NCI-H2171 treated with DMSO at 0.1 percent for 48 hours (cell line): ENCODE results near the gene CCL11.

ENCODE experiments used
- DNase-seq: peaks from one replicate; lab custom pipeline; 2025; lab: John Stamatoyannopoulos, UW

Gene CCL11

GRCh38 chr17:34257299-34257985 is 28.1 kb upstream of the CCL11 start:
- DNase-seq, result no peak

DNA sequence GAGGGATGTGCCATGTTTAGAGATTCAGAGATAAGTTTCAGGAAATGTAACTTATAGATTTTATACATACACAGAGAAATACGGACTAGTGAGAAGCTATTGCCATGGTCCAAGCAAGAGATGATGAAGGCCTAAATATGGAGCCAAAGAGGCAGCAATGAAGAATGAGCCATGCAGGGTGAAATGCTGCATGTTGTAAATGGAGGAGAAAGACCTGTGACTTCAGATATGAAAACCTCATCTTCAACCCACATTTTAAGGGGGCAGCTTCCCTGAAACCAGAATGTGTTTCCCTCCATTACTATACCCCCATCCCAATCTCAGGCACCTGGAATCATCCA is 27.6 kb upstream of the CCL11 start:
- DNase-seq, result no peak

DNA sequence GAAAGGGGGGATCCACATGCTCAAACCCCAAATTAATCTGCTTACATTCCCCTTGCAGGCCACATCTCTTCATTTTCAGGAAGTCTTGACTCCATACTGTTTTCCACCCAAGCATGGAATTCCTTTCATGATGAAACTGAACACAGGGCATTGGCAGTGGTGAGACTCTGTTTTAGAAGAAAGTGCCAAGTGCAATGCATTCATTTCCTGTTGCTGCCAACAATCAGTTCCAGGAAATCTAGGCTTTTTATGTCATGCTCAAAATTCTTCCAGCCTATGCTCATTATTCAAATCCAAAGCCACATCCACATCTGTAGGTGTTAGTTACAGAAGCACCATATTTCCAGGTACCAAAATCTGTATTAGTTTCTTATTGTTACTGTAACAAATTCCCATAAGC is 26.4 kb upstream of the CCL11 start:
- DNase-seq, result no peak

DNA sequence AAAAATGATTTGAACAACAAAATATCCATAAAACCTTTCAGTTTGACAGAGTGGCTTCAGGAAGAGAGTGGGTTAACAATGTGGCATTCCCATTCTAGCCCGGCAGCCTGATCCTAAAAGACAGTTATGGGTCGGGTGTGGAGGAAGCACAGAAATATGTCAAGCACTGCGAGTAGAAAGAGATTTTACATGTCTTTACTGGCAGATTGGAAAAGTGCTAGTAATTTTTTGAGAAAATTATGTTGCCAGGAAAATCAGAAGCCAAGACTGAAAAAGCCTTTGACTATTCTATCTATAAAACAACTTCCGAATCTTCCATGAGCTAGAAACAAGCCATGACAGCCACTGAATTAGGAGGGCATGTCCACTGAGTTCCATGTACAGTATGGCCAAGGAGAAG is 24.7 kb upstream of the CCL11 start:
- DNase-seq, result no peak

DNA sequence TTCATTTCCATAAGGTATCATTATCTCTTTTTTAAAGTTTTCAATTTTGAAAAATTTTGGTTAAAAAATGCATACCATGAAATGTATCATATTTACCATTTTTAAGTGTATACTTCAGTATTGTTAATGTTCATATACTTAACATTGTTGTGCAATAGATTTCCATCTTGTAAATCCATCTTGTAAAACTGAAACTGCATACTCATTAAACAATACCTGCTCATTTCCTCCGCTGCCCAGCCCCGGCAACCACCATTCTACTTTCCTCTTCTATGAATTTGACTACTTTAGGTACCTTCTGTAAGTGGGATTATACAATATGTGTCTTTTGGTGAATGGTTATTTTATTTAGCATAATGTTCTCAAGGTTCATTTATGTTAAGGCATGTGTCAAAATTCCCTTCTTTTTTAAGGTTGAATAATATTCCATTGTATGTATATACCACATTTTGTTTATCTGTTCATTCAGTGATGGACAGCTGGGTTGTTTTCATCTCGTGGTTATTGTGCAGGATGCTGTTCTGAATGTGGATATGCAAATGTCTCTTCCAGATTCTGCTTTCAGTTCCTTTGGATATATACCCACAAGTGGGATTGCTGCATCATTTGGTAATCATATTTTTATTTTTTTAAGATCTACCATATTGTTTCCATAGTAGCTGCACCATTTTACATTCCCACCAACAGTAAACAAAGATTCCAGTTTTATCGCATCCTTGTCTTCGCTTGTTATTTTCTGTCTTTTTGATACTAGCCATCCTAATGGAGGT is 23.8 kb upstream of the CCL11 start:
- no peak for DNase-seq

GRCh38 chr17:34265711-34266110 is 19.8 kb upstream of the CCL11 start:
- DNase-seq, result no peak

GRCh38 chr17:34269969-34270368 is 15.6 kb upstream of the CCL11 start, which contains the start of gene CCL7:
Gene CCL7 (plus strand): TSS chr17:34270221. CDS start chr17:34270291, 70 bp downstream.
- DNase-seq, result no peak

- peak; percentile 79 for DNase-seq
These were observed 9.7 kb upstream of the CCL11 start for GRCh38 chr17:34275881-34276280.

DNA sequence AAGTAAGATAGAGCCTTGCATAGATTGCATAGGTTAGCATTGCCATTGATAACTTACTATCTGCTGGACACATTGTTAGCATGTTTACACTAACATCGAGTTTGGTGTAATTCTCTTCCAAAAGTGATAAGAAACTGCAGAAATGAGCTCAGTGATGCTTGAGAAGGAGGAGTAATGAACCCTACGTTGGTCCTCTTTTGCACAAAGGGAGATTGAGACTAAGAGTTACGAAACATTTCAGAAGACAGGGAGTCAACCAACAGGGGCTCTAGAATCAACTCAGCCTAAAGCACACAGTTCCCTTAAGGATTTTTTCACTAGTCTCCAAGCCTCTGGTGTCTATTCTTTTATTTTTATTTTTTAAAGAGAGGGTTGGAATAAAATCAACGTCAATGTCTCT is 8.7 kb upstream of the CCL11 start:
- DNase-seq, result no peak

DNA sequence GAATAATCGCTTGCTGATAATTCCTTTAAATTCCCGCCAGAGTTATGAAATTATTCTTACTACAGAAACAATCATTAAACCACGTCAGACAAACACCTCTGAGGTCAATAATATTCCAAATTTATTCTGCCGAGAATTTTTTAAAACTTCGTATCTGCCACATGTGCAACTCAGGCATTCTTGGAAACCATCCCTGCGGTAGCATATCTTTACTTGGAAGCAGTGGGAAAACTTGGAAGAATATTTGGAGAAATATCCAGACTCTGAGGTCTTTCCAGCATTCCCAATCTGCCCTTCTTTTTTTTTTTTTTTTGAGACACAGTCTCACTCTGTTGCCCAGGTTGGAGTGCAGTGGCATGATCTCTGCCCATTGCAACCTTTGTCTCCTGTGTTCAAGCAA is 2.0 kb upstream of the CCL11 start:
- DNase-seq, result no peak

GRCh38 chr17:34287875-34288274 is 2.3 kb downstream of the CCL11 start:
- DNase-seq, result no peak

GRCh38 chr17:34290586-34290985 is 5.0 kb downstream of the CCL11 start:
- no peak for DNase-seq

DNA sequence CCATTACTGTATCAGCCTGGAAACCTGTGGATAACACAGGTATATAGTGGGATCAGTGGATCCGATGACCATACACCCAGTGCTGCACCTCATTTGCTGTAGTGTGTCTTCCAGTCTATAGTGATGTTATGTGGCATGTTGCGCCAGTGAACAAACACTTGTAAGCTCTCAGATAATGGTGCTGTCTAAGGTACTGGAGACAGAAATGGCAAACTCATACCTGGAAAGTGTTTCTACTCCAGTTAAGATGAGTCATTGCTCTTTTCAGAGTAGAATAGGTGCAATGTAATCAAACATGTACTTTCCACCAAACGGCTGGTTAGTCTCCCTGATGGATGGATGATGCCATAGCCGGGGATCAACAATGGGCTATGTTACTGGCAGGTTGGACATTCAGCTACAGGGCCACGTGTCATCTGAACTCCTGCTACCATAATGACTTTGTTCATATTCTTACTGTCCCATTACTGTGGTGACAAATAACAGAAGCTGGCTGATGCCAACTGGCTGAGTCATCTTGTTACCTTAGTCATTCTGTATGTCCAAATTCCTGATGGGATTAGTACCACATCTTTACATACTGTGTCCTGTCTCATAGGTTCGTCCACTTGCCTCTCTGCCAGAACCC is 6.3 kb downstream of the CCL11 start:
- DNase-seq, result no peak

- DNase-seq, result no peak
These were observed 13.5 kb downstream of the CCL11 start for GRCh38 chr17:34299027-34299426.

DNA sequence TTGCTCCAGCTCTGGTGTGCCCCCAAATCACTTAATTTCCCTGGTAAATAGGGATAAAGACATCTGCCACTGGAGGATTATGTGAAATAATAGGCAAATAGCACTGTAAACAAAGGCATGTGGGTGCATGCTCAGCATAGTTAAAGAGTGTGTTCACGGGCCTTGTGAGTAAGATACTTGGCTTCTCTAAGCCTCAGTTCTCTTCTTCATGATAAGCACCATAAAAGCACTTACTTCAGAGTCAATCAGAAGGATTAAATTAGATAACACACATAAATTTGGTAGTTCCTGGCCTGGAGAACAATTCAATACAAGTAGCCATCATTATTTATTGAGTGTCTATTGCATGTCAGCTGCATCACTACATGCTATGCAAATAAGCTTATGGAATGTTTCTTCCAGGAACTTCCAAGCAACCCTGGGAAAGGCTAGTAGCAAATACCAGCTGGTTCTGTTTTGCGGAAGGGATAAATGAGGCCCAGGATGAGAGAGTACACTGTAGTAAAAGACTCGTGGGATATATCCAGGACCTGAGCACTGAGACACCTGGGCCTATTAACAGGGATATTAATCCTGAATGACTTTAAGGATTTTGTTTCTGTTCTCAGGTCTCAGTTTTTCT is 14.5 kb downstream of the CCL11 start:
- DNase-seq, result peak; percentile 27

DNA sequence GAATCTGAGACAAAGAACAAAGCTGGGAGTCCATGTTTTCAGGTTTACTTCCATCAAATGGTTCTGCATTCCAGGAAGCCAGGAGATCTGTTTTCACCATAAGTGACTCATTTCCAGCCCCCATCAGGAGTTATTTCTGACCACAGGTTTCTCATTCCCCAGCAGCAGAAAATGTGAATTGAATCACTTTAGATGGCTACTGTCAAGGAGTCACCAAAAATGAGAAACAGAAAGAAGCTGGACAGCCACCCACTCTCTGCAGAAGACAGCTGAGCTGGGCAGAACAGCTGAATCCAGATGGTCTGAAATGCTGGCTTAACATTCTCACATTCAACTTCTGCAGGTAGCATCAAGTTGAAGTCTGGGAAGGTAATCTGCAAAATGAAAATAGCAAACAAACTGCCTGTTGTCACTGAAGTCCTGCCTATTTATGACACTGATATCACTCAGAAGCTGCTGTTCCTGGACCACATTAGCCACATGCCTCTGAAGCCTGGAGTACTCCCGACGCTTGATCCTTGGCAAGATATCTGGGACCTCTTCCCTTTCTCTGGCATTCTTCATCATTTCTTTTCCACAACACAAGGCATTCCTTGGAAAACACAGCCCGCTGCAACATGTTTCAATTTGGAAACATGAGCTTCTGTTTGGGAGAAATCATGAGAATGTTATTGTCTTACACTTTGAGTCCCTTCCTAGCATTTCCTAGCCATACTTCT is 15.3 kb downstream of the CCL11 start:
- no peak for DNase-seq

DNA sequence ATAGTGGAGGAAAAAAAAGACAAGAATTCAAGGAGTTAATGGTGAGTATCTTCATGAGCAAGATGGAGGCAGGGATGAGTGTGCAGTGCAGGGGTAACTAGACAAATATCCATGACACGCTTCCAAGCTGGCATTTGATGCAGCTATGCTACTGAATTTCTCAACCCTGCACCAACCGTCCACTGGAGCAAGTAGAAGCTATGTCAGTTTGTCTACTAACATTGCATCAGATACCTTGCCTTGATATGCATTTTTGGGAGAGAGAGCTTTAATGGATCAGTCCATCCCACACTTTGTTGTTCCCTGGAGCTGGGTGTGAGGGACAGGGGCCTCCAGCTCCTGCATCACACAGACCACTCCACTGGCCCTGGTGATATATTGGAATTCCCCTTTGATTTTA is 16.4 kb downstream of the CCL11 start:
- no peak for DNase-seq

GRCh38 chr17:34302636-34303035 is 17.1 kb downstream of the CCL11 start:
- DNase-seq, result no peak

DNA sequence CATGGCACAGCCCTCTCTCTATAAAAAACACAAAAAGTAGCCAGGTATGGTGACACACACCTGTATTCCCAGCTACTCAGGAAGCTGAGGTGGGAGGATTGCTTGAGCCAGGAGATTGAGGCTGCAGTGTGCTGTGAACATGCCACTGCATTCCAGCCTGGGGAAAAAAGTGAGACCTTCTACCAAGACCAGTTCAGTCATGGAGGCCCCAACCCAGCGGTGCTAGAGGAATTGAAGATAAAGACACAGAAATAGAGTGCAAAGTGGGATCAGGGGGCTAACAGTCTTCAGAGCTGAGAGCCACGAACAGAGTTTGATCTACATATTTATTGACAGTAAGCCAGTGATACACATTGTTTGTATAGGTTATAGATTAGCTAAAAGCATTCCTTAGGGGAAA is 18.1 kb downstream of the CCL11 start:
- no peak for DNase-seq

GRCh38 chr17:34305061-34305460 is 19.5 kb downstream of the CCL11 start:
- no peak for DNase-seq

GRCh38 chr17:34305606-34306005 is 20.1 kb downstream of the CCL11 start:
- no peak for DNase-seq

DNA sequence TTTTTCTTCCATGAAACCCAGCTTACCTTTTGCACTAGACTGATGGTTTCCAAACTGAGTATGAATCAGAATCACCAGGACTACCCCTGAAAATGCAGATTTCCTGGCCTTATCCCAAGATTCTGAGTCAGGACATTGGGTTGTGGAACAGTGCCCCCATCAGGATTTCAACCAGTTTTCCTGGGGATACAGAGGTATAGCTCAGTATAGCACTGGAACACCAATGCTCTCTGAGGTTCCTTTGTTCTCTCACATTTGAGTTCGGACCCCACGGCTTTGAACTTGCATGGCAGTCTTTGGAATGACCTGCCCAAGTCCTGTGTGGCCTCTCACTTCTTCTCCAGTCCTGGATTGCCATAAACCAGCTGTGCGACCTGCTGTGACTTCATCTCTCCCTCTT is 20.9 kb downstream of the CCL11 start:
- DNase-seq, result no peak
